Measurements from ENCODE around the gene PIK3C2G. TPM values are rescaled to one million over a fixed set of nuclear protein-coding genes. Genes with fewer than 3 reads are reported as not detected.

Gene PIK3C2G
- total and polyA plus RNA-seq, 2 donors from 2014 or later: 4.4 to 5.8 TPM

DNA sequence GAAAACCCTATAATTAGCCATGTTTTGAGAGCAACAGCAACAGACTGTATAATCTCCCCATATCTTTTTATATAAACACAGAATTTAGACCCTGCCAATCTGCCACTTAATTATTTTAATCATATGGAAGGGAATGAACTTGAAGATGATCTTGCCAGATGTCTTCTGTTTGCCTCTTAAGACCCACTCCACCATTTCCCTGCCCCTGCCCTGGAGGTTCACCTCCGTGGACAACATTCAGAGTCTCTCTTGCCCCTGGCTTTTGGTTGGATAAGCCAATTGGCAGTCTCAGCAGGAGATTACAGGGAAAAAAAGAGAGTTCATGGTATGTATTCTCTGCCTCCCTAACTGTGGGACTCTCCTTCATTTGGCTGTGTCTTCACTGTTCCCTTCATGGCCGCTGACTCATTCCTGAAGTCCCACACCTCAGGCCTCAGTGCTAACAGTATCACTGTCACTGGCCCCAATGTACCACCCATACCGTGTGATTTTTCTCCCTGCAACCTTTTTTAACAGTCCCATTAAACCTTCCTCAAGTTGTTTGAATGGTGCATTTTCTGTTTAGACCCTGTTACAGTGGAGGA is 184.8 kb downstream of the PIK3C2G start:
- no peaks in the 10 kb centered on the region for H3K9me3 ChIP-seq (ENCODE audit: control insufficient read depth in 2 of 3, insufficient read depth in 1 of 3, low read length in 3 of 3)
- no peaks in the 10 kb centered on the region for H3K4me1 ChIP-seq (ENCODE audit: control insufficient read depth in 2 of 3, insufficient read depth in 2 of 3, low read depth in 1 of 3, low read length in 3 of 3)
- no peaks in the 10 kb centered on the region for H3K27me3 ChIP-seq (ENCODE audit: control insufficient read depth, insufficient read depth, low read length)
- intact Hi-C loops (cut with DNase I): no loop called here
- no peak overlapping the region for H3K27ac ChIP-seq (ENCODE audit: low read depth in 2 of 2, low read length in 2 of 2)
- DNase-seq (no peak), FAIRE-seq (no peak)
- no peaks in the 10 kb centered on the region for H3K36me3 ChIP-seq (ENCODE audit: control insufficient read depth in 2 of 3, insufficient read depth in 3 of 3, low read length in 3 of 3)
- no peak overlapping the region for H3K9ac ChIP-seq (ENCODE audit: low read length in 3 of 3)
- TF ChIP-seq CTCF (IDR thresholded peaks at IDR 0.05; ENCODE audit: borderline replicate concordance, extremely low read depth, insufficient read depth): no peak
- no peak overlapping the region for H3K4me3 ChIP-seq (ENCODE audit: low read length in 3 of 3)

DNA sequence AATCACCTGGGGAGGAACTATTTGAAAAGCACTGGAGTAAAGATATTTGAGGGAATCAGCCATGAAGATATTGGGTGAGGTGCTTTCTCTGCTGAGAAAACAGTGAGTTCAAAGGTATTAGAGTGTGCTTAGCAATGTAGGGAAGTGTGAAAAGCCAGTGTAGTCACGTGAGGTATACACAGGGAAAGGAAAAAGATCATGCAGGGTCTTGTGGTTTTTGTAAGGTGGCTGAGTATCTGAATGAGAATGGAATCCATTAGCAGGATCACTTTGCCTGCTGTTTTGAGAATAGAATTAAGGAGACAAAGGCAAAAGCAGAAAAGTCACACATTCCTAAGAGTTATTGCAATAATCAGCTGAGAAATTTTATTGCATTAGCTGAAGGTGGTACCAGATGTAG is 193.0 kb downstream of the PIK3C2G start:
- no peak for TF ChIP-seq CTCF (IDR thresholded peaks at IDR 0.05; ENCODE audit: borderline replicate concordance, extremely low read depth, insufficient read depth)
- intact Hi-C loops (cut with DNase I): no loop called here
- DNase-seq (no peak), FAIRE-seq (no peak)
- H3K27me3 ChIP-seq (ENCODE audit: control insufficient read depth, insufficient read depth, low read length): no peaks in the 10 kb centered on the region
- no peak overlapping the region for H3K4me3 ChIP-seq (ENCODE audit: low read length in 3 of 3)
- H3K27ac ChIP-seq (ENCODE audit: low read depth in 2 of 2, low read length in 2 of 2): no peak overlapping the region
- no peaks in the 10 kb centered on the region for H3K4me1 ChIP-seq (ENCODE audit: control insufficient read depth in 2 of 3, insufficient read depth in 2 of 3, low read depth in 1 of 3, low read length in 3 of 3)
- no peaks in the 10 kb centered on the region for H3K9me3 ChIP-seq (ENCODE audit: control insufficient read depth in 2 of 3, insufficient read depth in 1 of 3, low read length in 3 of 3)
- H3K9ac ChIP-seq (ENCODE audit: low read length in 3 of 3): no peak overlapping the region
- no peaks in the 10 kb centered on the region for H3K36me3 ChIP-seq (ENCODE audit: control insufficient read depth in 2 of 3, insufficient read depth in 3 of 3, low read length in 3 of 3)

DNA sequence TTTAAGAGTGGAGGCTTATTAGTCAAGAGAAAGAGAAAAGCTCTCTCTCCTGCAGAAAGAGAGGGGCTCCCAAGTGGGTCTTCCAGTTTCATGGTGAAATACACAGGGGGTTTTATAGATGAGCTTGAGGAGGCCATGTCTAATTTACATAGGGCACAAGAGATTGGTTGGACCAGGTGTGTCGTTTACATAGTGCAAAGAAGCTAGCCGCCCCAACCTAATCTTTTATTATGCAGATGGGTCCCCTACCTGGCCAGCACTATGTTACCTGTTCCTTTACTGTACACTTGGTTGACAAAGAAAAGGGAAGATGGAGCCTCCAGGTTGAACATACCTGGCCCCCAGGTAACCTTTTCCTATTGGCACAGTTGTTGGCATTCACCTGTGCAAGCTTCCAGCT is 195.0 kb downstream of the PIK3C2G start:
- H3K4me3 ChIP-seq (ENCODE audit: low read length in 3 of 3): no peak overlapping the region
- no peak overlapping the region for H3K9ac ChIP-seq (ENCODE audit: low read length in 3 of 3)
- no peaks in the 10 kb centered on the region for H3K4me1 ChIP-seq (ENCODE audit: control insufficient read depth in 2 of 3, insufficient read depth in 2 of 3, low read depth in 1 of 3, low read length in 3 of 3)
- H3K9me3 ChIP-seq (ENCODE audit: control insufficient read depth in 2 of 3, insufficient read depth in 1 of 3, low read length in 3 of 3): no peaks in the 10 kb centered on the region
- intact Hi-C loops (cut with DNase I): no loop called here
- TF ChIP-seq CTCF (IDR thresholded peaks at IDR 0.05; ENCODE audit: borderline replicate concordance, extremely low read depth, insufficient read depth): no peak
- FAIRE-seq (no peak), DNase-seq (no peak)
- no peaks in the 10 kb centered on the region for H3K36me3 ChIP-seq (ENCODE audit: control insufficient read depth in 2 of 3, insufficient read depth in 3 of 3, low read length in 3 of 3)
- H3K27ac ChIP-seq (ENCODE audit: low read depth in 2 of 2, low read length in 2 of 2): no peak overlapping the region
- no peaks in the 10 kb centered on the region for H3K27me3 ChIP-seq (ENCODE audit: control insufficient read depth, insufficient read depth, low read length)

DNA sequence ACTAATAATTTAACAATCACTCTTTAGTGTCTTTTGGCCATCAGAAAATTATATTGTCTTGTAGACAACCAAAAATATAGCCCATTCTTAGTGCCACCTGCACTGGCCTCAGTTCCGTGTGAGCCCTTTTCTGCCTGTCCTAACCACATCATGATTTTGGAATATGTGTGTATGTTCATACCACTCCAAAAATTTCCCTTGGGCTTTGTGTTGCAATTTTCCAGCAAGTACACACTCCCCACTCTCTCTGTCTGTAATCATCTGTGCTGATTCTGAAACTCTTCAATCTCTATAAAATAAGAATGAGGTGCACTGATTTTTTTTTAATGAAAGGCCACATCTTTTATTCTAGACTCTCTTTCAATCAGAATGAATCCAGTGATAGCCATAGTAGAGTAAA is 196.0 kb downstream of the PIK3C2G start:
- FAIRE-seq (no peak), DNase-seq (no peak)
- no peak overlapping the region for H3K9ac ChIP-seq (ENCODE audit: low read length in 3 of 3)
- no peak for TF ChIP-seq CTCF (IDR thresholded peaks at IDR 0.05; ENCODE audit: borderline replicate concordance, extremely low read depth, insufficient read depth)
- no peak overlapping the region for H3K27ac ChIP-seq (ENCODE audit: low read depth in 2 of 2, low read length in 2 of 2)
- no peaks in the 10 kb centered on the region for H3K36me3 ChIP-seq (ENCODE audit: control insufficient read depth in 2 of 3, insufficient read depth in 3 of 3, low read length in 3 of 3)
- H3K27me3 ChIP-seq (ENCODE audit: control insufficient read depth, insufficient read depth, low read length): no peaks in the 10 kb centered on the region
- H3K9me3 ChIP-seq (ENCODE audit: control insufficient read depth in 2 of 3, insufficient read depth in 1 of 3, low read length in 3 of 3): no peaks in the 10 kb centered on the region
- H3K4me3 ChIP-seq (ENCODE audit: low read length in 3 of 3): no peak overlapping the region
- intact Hi-C loops (cut with DNase I): no loop called here
- no peaks in the 10 kb centered on the region for H3K4me1 ChIP-seq (ENCODE audit: control insufficient read depth in 2 of 3, insufficient read depth in 2 of 3, low read depth in 1 of 3, low read length in 3 of 3)

Measured in kidney (tissue), 14 donors.